HepG2 (cell line): ENCODE measurements around the gene ACSL4. TPM values are rescaled to one million over a fixed set of nuclear protein-coding genes. Genes with fewer than 3 reads are reported as not detected.
A peak's percentile ranks its signal among the peaks of the same experiment; 100 is the strongest.
"Not testable (repeated sequence)": the region's sequence is repeated elsewhere in the genome, so short reads cannot be mapped to it uniquely, and the experiment has no call there.

Experiments used
- ATAC-seq: fragments of 200-7000 bp; cut with Tn5 transposase; 3 replicates; pipeline ENCODE4 v1.9.1; 2020; ENCODE audit warnings: mild to moderate bottlenecking, moderate library complexity
- BruUV-seq: library from RNA; stranded (reverse); fragments of 400-500 nt; replicated peaks from 2 replicates; lab custom pipeline; 2021; lab: Mats Ljungman, UMichigan
- CTCF ChIA-PET: fragments of 300-600 bp; formaldehyde crosslinking; extraction: SDS; loops from one replicate; lab custom pipeline; 2021; ENCODE audit warnings: low total read pairs, inconsistent platforms, low intra/inter-chr PET ratio; lab: Yijun Ruan, JAX
- POLR2A ChIA-PET: fragments of 350-600 bp; sonication (Branson Sonifier 250); formaldehyde crosslinking; loops from one replicate; lab custom pipeline; 2020; ENCODE audit warnings: antibody characterized with exemption, inconsistent platforms; lab: Yijun Ruan, JAX
- DNase-seq: peaks from one replicate; pipeline ENCODE4 v3.0.0-alpha.2; 2015; ENCODE audit warnings: low spot score
- FAIRE-seq: peaks from 3 replicates; lab custom pipeline; 2011; peaks lifted over from hg19 to GRCh38; lab: Jason Lieb, UNC
- H2AFZ ChIP-seq: one replicate; pipeline ENCODE4 v1.6.1; 2011; ENCODE audit warnings: low read length, inconsistent platforms
- H3K27ac ChIP-seq: fragments of 300-600 bp; 3 replicates; pipeline ENCODE4 v1.8.0; 2011; ENCODE audit warnings: mixed run types, mild to moderate bottlenecking, mixed read lengths, low read length, inconsistent platforms; ENCODE audit not compliant: insufficient read depth; ENCODE audit errors: extremely low read length
- H3K27me3 ChIP-seq, 2 experiments: fragments of 200-600 bp in 1 of 2; 2 replicates in 1 of 2; 3 replicates in 1 of 2; pipeline versions ENCODE4 v1.6.0 to v1.8.0; 2011; ENCODE audit warnings: low read length in 2 of 2, mild to moderate bottlenecking in 2 of 2, moderate library complexity in 2 of 2, inconsistent platforms in 1 of 2; ENCODE audit not compliant: insufficient read depth in 2 of 2, control insufficient read depth in 1 of 2
- H3K36me3 ChIP-seq, 2 experiments: fragments of 200-600 bp in 1 of 2; replicated peaks in 1 of 2; 2 replicates in 1 of 2; 3 replicates in 1 of 2; pipeline versions ENCODE4 v1.5.1 to v1.8.0; 2011; ENCODE audit warnings: low read length in 2 of 2, inconsistent platforms in 1 of 2; ENCODE audit not compliant: insufficient read depth in 2 of 2, control insufficient read depth in 1 of 2
- H3K4me1 ChIP-seq: 2 replicates; pipeline ENCODE4 v1.5.1; 2012; ENCODE audit warnings: low read length, inconsistent platforms; ENCODE audit not compliant: insufficient read depth
- H3K4me2 ChIP-seq: 2 replicates; pipeline ENCODE4 v1.6.0; 2011; ENCODE audit warnings: low read depth, low read length, inconsistent platforms
- H3K4me3 ChIP-seq, 3 experiments: fragments of 200-600 bp in 1 of 3; sonication (generic), shearing (Covaris generic) in 1 of 3; replicated peaks in 1 of 3; 2 replicates each; pipeline ENCODE4 v1.5.1; 2011 to 2016; ENCODE audit warnings: low read length in 3 of 3, inconsistent platforms in 2 of 3, low read depth in 2 of 3, mild to moderate bottlenecking in 2 of 3, control low read depth in 1 of 3, mixed read lengths in 1 of 3; ENCODE audit not compliant: insufficient read depth in 1 of 3
- H3K79me2 ChIP-seq: one replicate; pipeline ENCODE4 v1.6.1; 2011; ENCODE audit warnings: low read length, inconsistent platforms; ENCODE audit not compliant: insufficient read depth
- H3K9ac ChIP-seq: 2 replicates; pipeline ENCODE4 v1.6.0; 2011; ENCODE audit warnings: mild to moderate bottlenecking, low read depth, low read length, inconsistent platforms; ENCODE audit not compliant: insufficient read depth
- H3K9me3 ChIP-seq: 2 replicates; pipeline ENCODE4 v1.5.1; 2012; ENCODE audit warnings: mild to moderate bottlenecking, low read length
- H4K20me1 ChIP-seq: 2 replicates; pipeline ENCODE4 v1.6.0; 2011; ENCODE audit warnings: inconsistent platforms, mild to moderate bottlenecking, low read length, moderate library complexity; ENCODE audit not compliant: insufficient read depth
- FOXP1 ChIP-seq, 2 experiments: fragments of 450-650 bp in 1 of 2; IDR thresholded peaks; 2 replicates each; pipeline ENCODE4 v1.6.1; 2017 to 2018; ENCODE audit warnings: antibody characterized with exemption in 1 of 2
- GATA4 ChIP-seq: sonication (generic); IDR thresholded peaks from 2 replicates; pipeline ENCODE4 v1.6.1; 2016; ENCODE audit warnings: antibody characterized with exemption, low read depth, borderline replicate concordance
- MLLT10 ChIP-seq: sonication (generic); formaldehyde crosslinking; IDR thresholded peaks from 2 replicates; pipeline ENCODE4 v1.4.0; 2020; ENCODE audit warnings: missing genetic modification reagents
- RARA ChIP-seq: IDR thresholded peaks from 2 replicates; pipeline ENCODE4 v1.6.1; 2016; ENCODE audit warnings: missing genetic modification reagents, missing compliant biosample characterization
- SSRP1 ChIP-seq: IDR thresholded peaks from 2 replicates; pipeline ENCODE4 v1.6.1; 2016; ENCODE audit warnings: control low read depth
- THAP11 ChIP-seq: IDR thresholded peaks from 2 replicates; pipeline ENCODE4 v1.6.1; 2016; ENCODE audit warnings: missing biosample characterization, missing genetic modification reagents
- in situ Hi-C: cut with HindIII; loops from 2 replicates; pipeline ENCODE4 v1.10.0; 2017; ENCODE audit warnings: low pct_unique_long_range_greater_than_20kb; ENCODE audit not compliant: extremely low pct_ligation_motif_present
- intact Hi-C: fragments of 100-400 bp; cut with micrococcal nuclease; formaldehyde crosslinking; loops from one replicate; pipeline ENCODE4 v1.10.0; 2022; ENCODE audit not compliant: unreplicated experiment
- polyA plus RNA-seq, 8 experiments: library from polyadenylated mRNA; depleted of rRNA in 3 of 8; stranded (reverse) in 7 of 8; unstranded in 1 of 8; fragments of >200 nt; fragmentation: Illumina TruSeq in 4 of 8; extraction: Trizol in 4 of 8; gene quantifications; 2 replicates each; pipeline versions ENCODE4 v1.2.1 to v1.2.3, GENCODE V29; 2011 to 2016; ENCODE audit warnings: low read depth in 4 of 8, missing spikeins in 1 of 8, mixed read lengths in 1 of 8; ENCODE audit not compliant: insufficient read depth in 1 of 8
- total RNA-seq, 5 experiments: library from RNA; depleted of rRNA; stranded (reverse); fragments of >200 nt; fragmentation: Illumina TruSeq; extraction: Trizol; gene quantifications; 2 replicates each; pipeline ENCODE4 v1.2.3, GENCODE V29; 2016; ENCODE audit warnings: low read depth in 1 of 5
- TF ChIP-seq, protein P1 (sequence below): sonication (generic); formaldehyde crosslinking; IDR thresholded peaks from 2 replicates; pipeline ENCODE4 v1.4.0; 2020; ENCODE audit warnings: missing genetic modification reagents
- TF ChIP-seq, protein P2 (sequence below): sonication (generic); formaldehyde crosslinking; IDR thresholded peaks from 2 replicates; pipeline ENCODE4 v1.4.0; 2020; ENCODE audit warnings: missing genetic modification reagents
- TF ChIP-seq, protein P3 (sequence below): sonication (generic); formaldehyde crosslinking; IDR thresholded peaks from 2 replicates; pipeline ENCODE4 v1.4.0; 2020; ENCODE audit warnings: missing genetic modification reagents

Gene ACSL4
- total and polyA plus RNA-seq, 2 of the 13 experiments (the other 11 are each of a cell fraction or from before 2014, with no cell fraction given), result 207 to 316 TPM

DNA sequence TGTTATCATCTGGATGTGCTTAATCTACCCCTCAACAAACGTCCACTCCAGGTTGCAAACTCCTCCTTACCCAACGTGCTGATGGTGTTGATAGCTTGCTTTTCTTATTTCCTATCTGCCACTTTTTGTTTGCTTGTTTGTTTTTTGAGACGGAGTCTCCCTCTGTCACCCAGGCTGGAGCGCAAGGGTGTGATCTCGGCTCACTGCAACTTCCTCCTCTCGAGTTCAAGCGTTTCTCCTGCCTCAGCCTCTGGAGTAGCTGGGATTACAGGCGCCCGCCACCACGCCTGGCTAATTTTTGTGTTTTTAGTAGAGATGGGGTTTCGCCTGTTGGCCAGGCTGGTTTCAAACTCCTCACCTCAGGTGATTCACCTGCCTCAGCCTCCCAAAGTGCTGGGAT lies 7.8 kb upstream of the ACSL4 start (continued):
- TF ChIP-seq, protein P1, sequence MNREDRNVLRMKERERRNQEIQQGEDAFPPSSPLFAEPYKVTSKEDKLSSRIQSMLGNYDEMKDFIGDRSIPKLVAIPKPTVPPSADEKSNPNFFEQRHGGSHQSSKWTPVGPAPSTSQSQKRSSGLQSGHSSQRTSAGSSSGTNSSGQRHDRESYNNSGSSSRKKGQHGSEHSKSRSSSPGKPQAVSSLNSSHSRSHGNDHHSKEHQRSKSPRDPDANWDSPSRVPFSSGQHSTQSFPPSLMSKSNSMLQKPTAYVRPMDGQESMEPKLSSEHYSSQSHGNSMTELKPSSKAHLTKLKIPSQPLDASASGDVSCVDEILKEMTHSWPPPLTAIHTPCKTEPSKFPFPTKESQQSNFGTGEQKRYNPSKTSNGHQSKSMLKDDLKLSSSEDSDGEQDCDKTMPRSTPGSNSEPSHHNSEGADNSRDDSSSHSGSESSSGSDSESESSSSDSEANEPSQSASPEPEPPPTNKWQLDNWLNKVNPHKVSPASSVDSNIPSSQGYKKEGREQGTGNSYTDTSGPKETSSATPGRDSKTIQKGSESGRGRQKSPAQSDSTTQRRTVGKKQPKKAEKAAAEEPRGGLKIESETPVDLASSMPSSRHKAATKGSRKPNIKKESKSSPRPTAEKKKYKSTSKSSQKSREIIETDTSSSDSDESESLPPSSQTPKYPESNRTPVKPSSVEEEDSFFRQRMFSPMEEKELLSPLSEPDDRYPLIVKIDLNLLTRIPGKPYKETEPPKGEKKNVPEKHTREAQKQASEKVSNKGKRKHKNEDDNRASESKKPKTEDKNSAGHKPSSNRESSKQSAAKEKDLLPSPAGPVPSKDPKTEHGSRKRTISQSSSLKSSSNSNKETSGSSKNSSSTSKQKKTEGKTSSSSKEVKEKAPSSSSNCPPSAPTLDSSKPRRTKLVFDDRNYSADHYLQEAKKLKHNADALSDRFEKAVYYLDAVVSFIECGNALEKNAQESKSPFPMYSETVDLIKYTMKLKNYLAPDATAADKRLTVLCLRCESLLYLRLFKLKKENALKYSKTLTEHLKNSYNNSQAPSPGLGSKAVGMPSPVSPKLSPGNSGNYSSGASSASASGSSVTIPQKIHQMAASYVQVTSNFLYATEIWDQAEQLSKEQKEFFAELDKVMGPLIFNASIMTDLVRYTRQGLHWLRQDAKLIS (CRISPR knock-in tag), result 0 out of 2 replicates have a peak, but pooled peaks have one; percentile 45
- TF ChIP-seq RARA (CRISPR knock-in tag) (0 out of 2 replicates have a peak, but pooled peaks have one; percentile 9), FOXP1 (CRISPR knock-in tag; IDR thresholded peaks at IDR 0.05) (0 out of 2 replicates have a peak, but pooled peaks have one; percentile 23)
- TF ChIP-seq FOXP1 (IDR thresholded peaks at IDR 0.05), result not testable (repeated sequence)

DNA sequence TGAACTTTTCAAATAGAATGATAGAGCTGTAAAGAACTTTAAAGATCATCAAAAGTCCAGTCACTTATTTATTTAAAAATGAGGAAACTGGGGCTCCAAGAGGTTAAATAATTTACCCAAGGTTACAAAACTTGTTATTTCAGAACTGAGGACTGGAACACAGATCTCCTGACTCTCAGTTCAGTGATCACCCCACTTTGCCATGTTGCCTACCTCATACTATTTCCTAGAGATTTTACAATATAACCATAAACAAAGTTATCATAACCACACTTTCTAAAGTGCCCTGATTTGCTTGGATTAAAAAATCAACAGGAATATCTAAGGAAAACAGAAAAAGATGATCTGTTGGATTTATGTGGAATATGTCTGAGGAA lies 7.4 kb upstream of the ACSL4 start:
- ChIA-PET CTCF (no interaction called here), POLR2A (interaction anchor here (1.1 to 2.6 kb wide), 5 partner anchors 16 to 116 kb away, joined by 3 to 13 read pairs (median 4); no protein-coding TSS in a partner anchor)
- Histone ChIP-seq H3K36me3 (no peaks in the 10 kb centered on the region), H3K4me1 (peaks cover 81% of the 10 kb centered on the region), H3K79me2 (peaks cover 12% of the 10 kb centered on the region), H2AFZ (no peak overlapping the region), H3K27ac (peak overlapping the region; percentile 93), H3K9ac (peak overlapping the region; percentile 59), H4K20me1 (no peaks in the 10 kb centered on the region), H3K9me3 (no peaks in the 10 kb centered on the region), H3K4me3 (peak overlapping the region in 2 of 3 experiments; percentile 4 to 10; a peak in 2 of 6 replicates), H3K4me2 (peak overlapping the region; percentile 79), H3K27me3 (no peaks in the 10 kb centered on the region)
- peak; percentile 65 for ATAC-seq
- no peak for FAIRE-seq
- intact Hi-C loops (loop anchor here (5.0 kb wide), 1 partner anchor 92 kb away; no protein-coding TSS in a partner anchor), in situ Hi-C loops (no loop called here)
- no peak for DNase-seq
- TF ChIP-seq THAP11 (CRISPR knock-in tag) (0 out of 2 replicates have a peak, but pooled peaks have one; percentile 2), GATA4 (no peak), MLLT10 (no peak), SSRP1 (CRISPR knock-in tag) (peak; percentile 4; the same call in 1 of the 2 replicates)
- TF ChIP-seq, protein P2, sequence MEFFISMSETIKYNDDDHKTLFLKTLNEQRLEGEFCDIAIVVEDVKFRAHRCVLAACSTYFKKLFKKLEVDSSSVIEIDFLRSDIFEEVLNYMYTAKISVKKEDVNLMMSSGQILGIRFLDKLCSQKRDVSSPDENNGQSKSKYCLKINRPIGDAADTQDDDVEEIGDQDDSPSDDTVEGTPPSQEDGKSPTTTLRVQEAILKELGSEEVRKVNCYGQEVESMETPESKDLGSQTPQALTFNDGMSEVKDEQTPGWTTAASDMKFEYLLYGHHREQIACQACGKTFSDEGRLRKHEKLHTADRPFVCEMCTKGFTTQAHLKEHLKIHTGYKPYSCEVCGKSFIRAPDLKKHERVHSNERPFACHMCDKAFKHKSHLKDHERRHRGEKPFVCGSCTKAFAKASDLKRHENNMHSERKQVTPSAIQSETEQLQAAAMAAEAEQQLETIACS (CRISPR knock-in tag), result no peak
- TF ChIP-seq, protein P3, sequence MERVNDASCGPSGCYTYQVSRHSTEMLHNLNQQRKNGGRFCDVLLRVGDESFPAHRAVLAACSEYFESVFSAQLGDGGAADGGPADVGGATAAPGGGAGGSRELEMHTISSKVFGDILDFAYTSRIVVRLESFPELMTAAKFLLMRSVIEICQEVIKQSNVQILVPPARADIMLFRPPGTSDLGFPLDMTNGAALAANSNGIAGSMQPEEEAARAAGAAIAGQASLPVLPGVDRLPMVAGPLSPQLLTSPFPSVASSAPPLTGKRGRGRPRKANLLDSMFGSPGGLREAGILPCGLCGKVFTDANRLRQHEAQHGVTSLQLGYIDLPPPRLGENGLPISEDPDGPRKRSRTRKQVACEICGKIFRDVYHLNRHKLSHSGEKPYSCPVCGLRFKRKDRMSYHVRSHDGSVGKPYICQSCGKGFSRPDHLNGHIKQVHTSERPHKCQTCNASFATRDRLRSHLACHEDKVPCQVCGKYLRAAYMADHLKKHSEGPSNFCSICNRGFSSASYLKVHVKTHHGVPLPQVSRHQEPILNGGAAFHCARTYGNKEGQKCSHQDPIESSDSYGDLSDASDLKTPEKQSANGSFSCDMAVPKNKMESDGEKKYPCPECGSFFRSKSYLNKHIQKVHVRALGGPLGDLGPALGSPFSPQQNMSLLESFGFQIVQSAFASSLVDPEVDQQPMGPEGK (CRISPR knock-in tag), result no peak
- BruUV-seq, result TSS peak; percentile 78
